H1 (cell line): ENCODE measurements around the gene ERICH6. TPM values are rescaled to one million over a fixed set of nuclear protein-coding genes. Genes with fewer than 3 reads are reported as not detected.

Experiments used
- CTCF ChIA-PET: fragments of 300-600 bp; sonication (Branson Sonifier 250); formaldehyde crosslinking; loops from one replicate; lab custom pipeline; 2021; ENCODE audit not compliant: partially characterized antibody; lab: Charles Lee
- POLR2A ChIA-PET: fragments of 300-600 bp; sonication (Branson Sonifier 250); formaldehyde crosslinking; loops from one replicate; lab custom pipeline; 2021; ENCODE audit warnings: inconsistent platforms; ENCODE audit not compliant: partially characterized antibody; lab: Charles Lee
- DNase-seq, 2 experiments: peaks; one replicate each; pipeline versions ENCODE4 v3.0.0 to v3.0.0-alpha.2; 2010 to 2022; ENCODE audit warnings: low spot score in 2 of 2, low read depth in 1 of 2, mixed read lengths in 1 of 2
- FAIRE-seq: peaks from 2 replicates; lab custom pipeline; 2011; peaks lifted over from hg19 to GRCh38; lab: Jason Lieb, UNC
- H2AFZ ChIP-seq: 2 replicates; pipeline ENCODE4 v1.8.1; 2012; ENCODE audit warnings: low read length, inconsistent platforms
- H2AK5ac ChIP-seq: 2 replicates; pipeline ENCODE4 v1.6.1; 2013; ENCODE audit warnings: low read depth, low read length
- H2BK120ac ChIP-seq: replicated peaks from 2 replicates; pipeline ENCODE3; 2013; ENCODE audit warnings: low read depth, low read length, inconsistent platforms
- H2BK12ac ChIP-seq: 2 replicates; pipeline ENCODE4 v1.6.1; 2013; ENCODE audit warnings: low read depth, low read length
- H2BK15ac ChIP-seq: 2 replicates; pipeline ENCODE4 v1.6.1; 2013; ENCODE audit warnings: low read length
- H2BK20ac ChIP-seq: 2 replicates; pipeline ENCODE4 v1.6.1; 2013; ENCODE audit warnings: low read length
- H2BK5ac ChIP-seq: 2 replicates; pipeline ENCODE4 v1.6.1; 2013; ENCODE audit warnings: low read depth, low read length
- H3K14ac ChIP-seq: 2 replicates; pipeline ENCODE4 v1.6.1; 2013; ENCODE audit warnings: inconsistent platforms; ENCODE audit not compliant: insufficient read length
- H3K18ac ChIP-seq: 2 replicates; pipeline ENCODE4 v1.6.1; 2013; ENCODE audit warnings: low read length; ENCODE audit errors: extremely low read depth
- H3K23ac ChIP-seq: 2 replicates; pipeline ENCODE4 v1.6.1; 2013; ENCODE audit warnings: inconsistent platforms; ENCODE audit not compliant: insufficient read length
- H3K23me2 ChIP-seq: 2 replicates; pipeline ENCODE4 v1.6.1; 2013; ENCODE audit warnings: low read depth, low read length
- H3K27ac ChIP-seq: 2 replicates; pipeline ENCODE4 v1.6.1; 2011; ENCODE audit warnings: low read depth, low read length, inconsistent platforms
- H3K27me3 ChIP-seq, 4 experiments: replicated peaks in 1 of 4; 1 replicate in 1 of 4; 2 replicates in 3 of 4; pipeline versions ENCODE4 v1.6.1 to v1.8.1; 2011 to 2013; ENCODE audit warnings: low read length in 3 of 4, mild to moderate bottlenecking in 3 of 4, inconsistent platforms in 2 of 4, mixed read lengths in 2 of 4, moderate library complexity in 1 of 4; ENCODE audit not compliant: control insufficient read depth in 3 of 4, insufficient read depth in 3 of 4; ENCODE audit errors: extremely low read depth in 1 of 4
- H3K36me3 ChIP-seq, 4 experiments: 2 replicates each; pipeline versions ENCODE4 v1.6.1 to v1.8.1; 2011 to 2013; ENCODE audit warnings: mild to moderate bottlenecking in 4 of 4, low read length in 3 of 4, moderate library complexity in 2 of 4, control low read depth in 1 of 4, inconsistent platforms in 1 of 4; ENCODE audit not compliant: insufficient read depth in 4 of 4, control insufficient read depth in 2 of 4
- H3K4ac ChIP-seq: replicated peaks from 2 replicates; pipeline ENCODE3; 2013; ENCODE audit warnings: low read length, low read depth, mixed read lengths, inconsistent platforms; ENCODE audit not compliant: insufficient read length
- H3K4me1 ChIP-seq, 4 experiments: replicated peaks in 1 of 4; 1 replicate in 1 of 4; 2 replicates in 3 of 4; pipeline versions ENCODE4 v1.6.1 to v1.8.1; 2011 to 2013; ENCODE audit warnings: low read length in 3 of 4, inconsistent platforms in 2 of 4, mixed read lengths in 1 of 4; ENCODE audit not compliant: insufficient read depth in 4 of 4, control insufficient read depth in 3 of 4
- H3K4me2 ChIP-seq, 2 experiments: 2 replicates each; pipeline versions ENCODE4 v1.6.1 to v1.8.1; 2011 to 2013; ENCODE audit warnings: low read depth in 2 of 2, low read length in 2 of 2, control low read depth in 1 of 2, inconsistent platforms in 1 of 2, mild to moderate bottlenecking in 1 of 2; ENCODE audit not compliant: insufficient read depth in 1 of 2
- H3K4me3 ChIP-seq, 4 experiments: fragments of 200-600, 300-600 bp in 1 of 4; sonication (generic), shearing (Covaris generic), sonication (Bioruptor Twin) in 1 of 4; 2 replicates each; pipeline versions ENCODE4 v1.5.1 to v1.8.1; 2011 to 2016; ENCODE audit warnings: low read length in 4 of 4, low read depth in 3 of 4, control low read depth in 2 of 4, inconsistent platforms in 2 of 4, mild to moderate bottlenecking in 2 of 4, mixed read lengths in 1 of 4, moderate library complexity in 1 of 4; ENCODE audit not compliant: insufficient read depth in 2 of 4; ENCODE audit errors: extremely low read depth in 1 of 4
- H3K56ac ChIP-seq: replicated peaks from 2 replicates; pipeline ENCODE3; 2013; ENCODE audit warnings: low read depth, mild to moderate bottlenecking, mixed read lengths, low read length, inconsistent platforms; ENCODE audit not compliant: insufficient read length
- H3K79me1 ChIP-seq: 2 replicates; pipeline ENCODE4 v1.6.1; 2013; ENCODE audit warnings: low read depth, low read length, control low read depth
- H3K79me2 ChIP-seq, 2 experiments: 2 replicates each; pipeline versions ENCODE4 v1.6.1 to v1.8.1; 2012 to 2013; ENCODE audit warnings: low read length in 2 of 2, mild to moderate bottlenecking in 2 of 2, inconsistent platforms in 1 of 2; ENCODE audit not compliant: insufficient read depth in 2 of 2, control insufficient read depth in 1 of 2
- H3K9ac ChIP-seq, 4 experiments: replicated peaks in 1 of 4; 1 replicate in 1 of 4; 2 replicates in 3 of 4; pipeline versions ENCODE4 v1.6.1 to v1.8.1; 2011 to 2013; ENCODE audit warnings: low read depth in 3 of 4, low read length in 3 of 4, control low read depth in 2 of 4, mild to moderate bottlenecking in 2 of 4, moderate library complexity in 2 of 4, inconsistent platforms in 1 of 4; ENCODE audit errors: extremely low read depth in 1 of 4
- H3K9me3 ChIP-seq, 2 experiments: 2 replicates each; pipeline versions ENCODE4 v1.6.1 to v1.8.1; 2012 to 2013; ENCODE audit warnings: mild to moderate bottlenecking in 2 of 2, moderate library complexity in 2 of 2, control low read depth in 1 of 2, inconsistent platforms in 1 of 2, low read depth in 1 of 2, low read length in 1 of 2, mixed read lengths in 1 of 2; ENCODE audit not compliant: insufficient read depth in 2 of 2
- H4K20me1 ChIP-seq, 2 experiments: replicated peaks in 1 of 2; 2 replicates each; pipeline versions ENCODE3 to v1.8.1; 2011 to 2013; ENCODE audit warnings: inconsistent platforms in 2 of 2, low read length in 2 of 2, mild to moderate bottlenecking in 1 of 2; ENCODE audit not compliant: insufficient read depth in 2 of 2, control insufficient read depth in 1 of 2
- H4K5ac ChIP-seq: 2 replicates; pipeline ENCODE4 v1.6.1; 2013; ENCODE audit warnings: low read length, low read depth, mixed read lengths, inconsistent platforms; ENCODE audit not compliant: insufficient read length
- H4K8ac ChIP-seq: 2 replicates; pipeline ENCODE4 v1.8.0; 2013; ENCODE audit warnings: mild to moderate bottlenecking, moderate library complexity, low read length, inconsistent platforms; ENCODE audit not compliant: insufficient read depth; ENCODE audit errors: extremely low read depth
- H4K91ac ChIP-seq: replicated peaks from 2 replicates; pipeline ENCODE3; 2013; ENCODE audit warnings: low read length, mixed read lengths, inconsistent platforms; ENCODE audit not compliant: insufficient read length
- FOSL1 ChIP-seq: IDR thresholded peaks from 2 replicates; pipeline ENCODE4 v1.6.1; 2011; ENCODE audit warnings: mild to moderate bottlenecking, low read depth, low read length, moderate library complexity; ENCODE audit not compliant: insufficient read depth
- HDAC2 ChIP-seq, 2 experiments: fragments of 300-600 bp in 1 of 2; sonication (generic) in 1 of 2; IDR thresholded peaks; 2 replicates each; pipeline ENCODE4 v1.6.1; 2011 to 2012; ENCODE audit warnings: low read depth in 2 of 2, low read length in 2 of 2, mild to moderate bottlenecking in 2 of 2, moderate library complexity in 2 of 2, borderline replicate concordance in 1 of 2, inconsistent platforms in 1 of 2
- KDM4A ChIP-seq: IDR thresholded peaks from one replicate; pipeline ENCODE4 v1.7.1; 2012; ENCODE audit warnings: low read depth, mild to moderate bottlenecking, moderate library complexity, low read length, inconsistent platforms; ENCODE audit not compliant: severe bottlenecking
- MAX ChIP-seq: IDR thresholded peaks from 2 replicates; pipeline ENCODE4 v1.6.1; 2012; ENCODE audit warnings: inconsistent platforms
- NRF1 ChIP-seq: IDR thresholded peaks from 2 replicates; pipeline ENCODE4 v1.6.1; 2011; ENCODE audit warnings: mild to moderate bottlenecking, low read depth, low read length, improper control_type of control experiment
- RAD21 ChIP-seq, 2 experiments: IDR thresholded peaks in 1 of 2; conservative IDR thresholded peaks in 1 of 2; 2 replicates each; pipeline ENCODE4 v1.6.1; 2011; ENCODE audit warnings: low read depth in 2 of 2, low read length in 2 of 2, improper control_type of control experiment in 1 of 2, inconsistent platforms in 1 of 2, mild to moderate bottlenecking in 1 of 2, moderate library complexity in 1 of 2
- RXRA ChIP-seq: IDR thresholded peaks from 2 replicates; pipeline ENCODE4 v1.6.1; 2011; ENCODE audit warnings: low read depth, mild to moderate bottlenecking, low read length, moderate library complexity; ENCODE audit not compliant: insufficient read depth
- WGBS, 2 experiments: shearing (Covaris generic) in 1 of 2; methylation state at CpG; one replicate each; pipeline versions ENCODE4 v1.1.6 to v1.1.7; 2013 to 2015; ENCODE audit warnings: low lambda C conversion rate in 2 of 2, mixed read lengths in 2 of 2, inconsistent platforms in 1 of 2, low coverage in 1 of 2, missing lambda C conversion rate in 1 of 2; ENCODE audit not compliant: insufficient replicate concordance in 2 of 2, insufficient coverage in 1 of 2, insufficient read length in 1 of 2; ENCODE audit errors: extremely low coverage in 1 of 2, missing lambda C conversion rate in 1 of 2; 5-methylcytosine and 5-hydroxymethylcytosine counted together
- polyA plus RNA-seq, 7 experiments: library from polyadenylated mRNA; depleted of rRNA in 3 of 7; stranded (reverse) in 5 of 7; unstranded in 2 of 7; fragments of >200 nt in 5 of 7; fragments of 200-250 nt in 2 of 7; gene quantifications; 1 replicate in 5 of 7; 2 replicates in 1 of 7; 4 replicates in 1 of 7; pipeline versions ENCODE4 v1.2.1 to v1.2.3, GENCODE V29; 2011 to 2013; ENCODE audit warnings: missing spikeins in 2 of 7, mixed read lengths in 2 of 7
- total RNA-seq: library from RNA; stranded (reverse); fragmentation: NEBNext Ultra II Directional; extraction: Animal tissue kit (Norgen Biotek cat#: 25700); gene quantifications from 2 replicates; pipeline ENCODE4 v1.2.1, GENCODE V29; 2021
- TF ChIP-seq, protein P1 (sequence below), 3 experiments: IDR thresholded peaks; 1 replicate in 2 of 3; 2 replicates in 1 of 3; pipeline versions ENCODE4 v1.5.1 to v1.6.1; 2011; ENCODE audit warnings: low read length in 3 of 3, mild to moderate bottlenecking in 3 of 3, inconsistent platforms in 2 of 3, low read depth in 1 of 3, moderate library complexity in 1 of 3; ENCODE audit not compliant: insufficient read depth in 1 of 3; ENCODE audit errors: control extremely low read depth in 1 of 3

The ERICH6 gene
- total and polyA plus RNA-seq, 2 of the 8 experiments (the other 6 are each of a cell fraction or from before 2014, with no cell fraction given): not detected

DNA sequence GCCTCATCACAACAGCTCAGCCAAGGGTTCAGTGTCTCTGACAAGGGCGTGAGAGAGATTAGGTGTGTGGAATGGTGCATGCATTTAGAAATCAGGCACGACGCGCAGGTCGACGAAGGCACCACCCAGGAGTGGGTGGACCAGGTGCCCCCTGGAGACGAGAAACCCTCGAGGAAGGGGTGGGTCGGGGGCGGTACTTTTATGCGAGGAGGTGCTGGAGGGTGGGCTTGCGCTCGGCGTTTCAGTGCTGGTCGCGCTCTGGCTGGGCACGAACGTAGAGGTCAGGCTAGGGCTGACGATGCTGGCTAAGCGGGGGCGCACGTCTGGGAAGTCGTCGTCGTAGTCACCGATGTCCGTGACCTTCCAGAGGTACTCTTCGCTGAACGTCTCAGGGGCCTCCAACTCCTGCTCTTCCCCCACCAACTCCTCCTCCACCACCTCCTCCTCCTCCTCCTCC is 393 bp downstream of the ERICH6 start:
- 0 out of 2 replicates have a peak overlapping the region, but pooled peaks have one; percentile 22 for H3K27ac ChIP-seq
- DNase-seq: no peak
- no peak overlapping the region for H2BK120ac ChIP-seq
- H3K79me1 ChIP-seq: no peaks in the 10 kb centered on the region
- no peak overlapping the region for H2BK20ac ChIP-seq
- H2AFZ ChIP-seq: peak overlapping the region; percentile 84
- peak overlapping the region; percentile 83 for H3K18ac ChIP-seq
- peak overlapping the region; percentile 29; the same call in 1 of the 2 replicates for H2BK15ac ChIP-seq
- H3K23ac ChIP-seq: no peak overlapping the region
- peak overlapping the region; percentile 85 for H4K91ac ChIP-seq
- no peak overlapping the region for H3K14ac ChIP-seq
- H2BK5ac ChIP-seq: peak overlapping the region; percentile 83
- H3K4me2 ChIP-seq: peak overlapping the region; percentile 82 to 84
- FAIRE-seq: no peak
- peaks cover 0 to 3% (median 0%) of the 10 kb centered on the region in 4 experiments; a peak in 2 of 7 replicates for H3K27me3 ChIP-seq
- CTCF ChIA-PET: interaction anchor here (0.6 to 0.7 kb wide), 5 partner anchors 18 to 736 kb away, joined by 3 read pairs; no protein-coding TSS in a partner anchor
- no peaks in the 10 kb centered on the region for H3K36me3 ChIP-seq
- H3K4me3 ChIP-seq: peak overlapping the region; percentile 30 to 72 (median 50)
- H3K9ac ChIP-seq: peak overlapping the region in 3 of 4 experiments; percentile 1 to 74 (median 63); a peak in 5 of 7 replicates
- peak overlapping the region; percentile 94 for H2BK12ac ChIP-seq
- POLR2A ChIA-PET: interaction anchor here (0.7 to 1.9 kb wide), 8 partner anchors 9 to 382 kb away, joined by 3 to 6 read pairs (median 4); partner anchors contain the start of gene SELENOT
- no peaks in the 10 kb centered on the region for H3K79me2 ChIP-seq
- H3K4ac ChIP-seq: peak overlapping the region; percentile 88
- 12% methylated on average over 26 of the region's 29 CpGs; no CpG with 5 or more reads in 1 of the 2 experiments for WGBS, 2 experiments
- H4K8ac ChIP-seq: no peak overlapping the region; the same call in 1 of the 2 replicates
- peaks cover 9% of the 10 kb centered on the region for H3K23me2 ChIP-seq
- no peak overlapping the region for H4K5ac ChIP-seq
- no peak overlapping the region for H3K56ac ChIP-seq
- H4K20me1 ChIP-seq: no peaks in the 10 kb centered on the region
- peak overlapping the region; percentile 83; the same call in 1 of the 2 replicates for H2AK5ac ChIP-seq
- peaks cover 2 to 6% (median 3%) of the 10 kb centered on the region in 4 experiments; a peak in 5 of 7 replicates for H3K4me1 ChIP-seq
- H3K9me3 ChIP-seq: no peaks in the 10 kb centered on the region
- peak; percentile 62 for TF ChIP-seq MAX
- TF ChIP-seq, protein P1, sequence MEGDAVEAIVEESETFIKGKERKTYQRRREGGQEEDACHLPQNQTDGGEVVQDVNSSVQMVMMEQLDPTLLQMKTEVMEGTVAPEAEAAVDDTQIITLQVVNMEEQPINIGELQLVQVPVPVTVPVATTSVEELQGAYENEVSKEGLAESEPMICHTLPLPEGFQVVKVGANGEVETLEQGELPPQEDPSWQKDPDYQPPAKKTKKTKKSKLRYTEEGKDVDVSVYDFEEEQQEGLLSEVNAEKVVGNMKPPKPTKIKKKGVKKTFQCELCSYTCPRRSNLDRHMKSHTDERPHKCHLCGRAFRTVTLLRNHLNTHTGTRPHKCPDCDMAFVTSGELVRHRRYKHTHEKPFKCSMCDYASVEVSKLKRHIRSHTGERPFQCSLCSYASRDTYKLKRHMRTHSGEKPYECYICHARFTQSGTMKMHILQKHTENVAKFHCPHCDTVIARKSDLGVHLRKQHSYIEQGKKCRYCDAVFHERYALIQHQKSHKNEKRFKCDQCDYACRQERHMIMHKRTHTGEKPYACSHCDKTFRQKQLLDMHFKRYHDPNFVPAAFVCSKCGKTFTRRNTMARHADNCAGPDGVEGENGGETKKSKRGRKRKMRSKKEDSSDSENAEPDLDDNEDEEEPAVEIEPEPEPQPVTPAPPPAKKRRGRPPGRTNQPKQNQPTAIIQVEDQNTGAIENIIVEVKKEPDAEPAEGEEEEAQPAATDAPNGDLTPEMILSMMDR (IDR thresholded peaks at IDR 0.05; ENCODE audit: control extremely low read depth in 1 of 3, insufficient read depth in 1 of 3, low read depth in 1 of 3, low read length in 3 of 3): no peak
- TF ChIP-seq KDM4A: peak; percentile 93
- no peak for TF ChIP-seq NRF1
- TF ChIP-seq RXRA: no peak
- TF ChIP-seq RAD21 (IDR thresholded peaks at IDR 0.05 in 1 of 2, conservative IDR thresholded peaks at IDR 0.05 in 1 of 2; ENCODE audit: low read depth in 2 of 2, low read length in 2 of 2): no peak
- 0 out of 4 replicates have a peak, but pooled peaks of 1 of the 2 experiments have one; percentile 47 for TF ChIP-seq HDAC2 (IDR thresholded peaks at IDR 0.05; ENCODE audit: borderline replicate concordance in 1 of 2, low read depth in 2 of 2, low read length in 2 of 2)
- no peak for TF ChIP-seq FOSL1
